ENCODE data around the gene ALX4. TPM values are rescaled to one million over a fixed set of nuclear protein-coding genes. Genes with fewer than 3 reads are reported as not detected.

The ALX4 gene
- total RNA-seq, 1 donor from 2014 or later: not detected

- H3K27me3 Mint-ChIP-seq: peaks cover under 1% of the 10 kb centered on the region
- ATAC-seq (ENCODE audit: low read depth): no peak
- intact Hi-C loops (cut with micrococcal nuclease): no loop called here
- H3K4me1 Mint-ChIP-seq: no peaks in the 10 kb centered on the region
- DNase-seq: no peak
- no peaks in the 10 kb centered on the region for H3K36me3 Mint-ChIP-seq (ENCODE audit: low read depth)
- TF ChIP-seq, protein P1, sequence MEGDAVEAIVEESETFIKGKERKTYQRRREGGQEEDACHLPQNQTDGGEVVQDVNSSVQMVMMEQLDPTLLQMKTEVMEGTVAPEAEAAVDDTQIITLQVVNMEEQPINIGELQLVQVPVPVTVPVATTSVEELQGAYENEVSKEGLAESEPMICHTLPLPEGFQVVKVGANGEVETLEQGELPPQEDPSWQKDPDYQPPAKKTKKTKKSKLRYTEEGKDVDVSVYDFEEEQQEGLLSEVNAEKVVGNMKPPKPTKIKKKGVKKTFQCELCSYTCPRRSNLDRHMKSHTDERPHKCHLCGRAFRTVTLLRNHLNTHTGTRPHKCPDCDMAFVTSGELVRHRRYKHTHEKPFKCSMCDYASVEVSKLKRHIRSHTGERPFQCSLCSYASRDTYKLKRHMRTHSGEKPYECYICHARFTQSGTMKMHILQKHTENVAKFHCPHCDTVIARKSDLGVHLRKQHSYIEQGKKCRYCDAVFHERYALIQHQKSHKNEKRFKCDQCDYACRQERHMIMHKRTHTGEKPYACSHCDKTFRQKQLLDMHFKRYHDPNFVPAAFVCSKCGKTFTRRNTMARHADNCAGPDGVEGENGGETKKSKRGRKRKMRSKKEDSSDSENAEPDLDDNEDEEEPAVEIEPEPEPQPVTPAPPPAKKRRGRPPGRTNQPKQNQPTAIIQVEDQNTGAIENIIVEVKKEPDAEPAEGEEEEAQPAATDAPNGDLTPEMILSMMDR (IDR thresholded peaks at IDR 0.05): no peak
- CTCF ChIA-PET: no interaction called here
- no peaks in the 10 kb centered on the region for H3K9me3 Mint-ChIP-seq
- no peak overlapping the region for H3K4me3 Mint-ChIP-seq
- POLR2A ChIA-PET: no interaction called here
- no peak overlapping the region for H3K27ac Mint-ChIP-seq
Observed at GRCh38 chr11:44274404-44274803, 35.5 kb downstream of the ALX4 start.

- Mint-ChIP-seq H3K9me3 (no peaks in the 10 kb centered on the region), H3K4me3 (no peak overlapping the region), H3K27ac (no peak overlapping the region), H3K27me3 (no peaks in the 10 kb centered on the region), H3K4me1 (no peaks in the 10 kb centered on the region), H3K36me3 (ENCODE audit: low read depth) (no peaks in the 10 kb centered on the region)
- no peak for DNase-seq
- TF ChIP-seq, protein P1 (IDR thresholded peaks at IDR 0.05): no peak
- POLR2A ChIA-PET: no interaction called here
- intact Hi-C loops (cut with micrococcal nuclease): no loop called here
- CTCF ChIA-PET: no interaction called here
- no peak for ATAC-seq (ENCODE audit: low read depth)
Observed at GRCh38 chr11:44271286-44271685, 38.7 kb downstream of the ALX4 start.

DNA sequence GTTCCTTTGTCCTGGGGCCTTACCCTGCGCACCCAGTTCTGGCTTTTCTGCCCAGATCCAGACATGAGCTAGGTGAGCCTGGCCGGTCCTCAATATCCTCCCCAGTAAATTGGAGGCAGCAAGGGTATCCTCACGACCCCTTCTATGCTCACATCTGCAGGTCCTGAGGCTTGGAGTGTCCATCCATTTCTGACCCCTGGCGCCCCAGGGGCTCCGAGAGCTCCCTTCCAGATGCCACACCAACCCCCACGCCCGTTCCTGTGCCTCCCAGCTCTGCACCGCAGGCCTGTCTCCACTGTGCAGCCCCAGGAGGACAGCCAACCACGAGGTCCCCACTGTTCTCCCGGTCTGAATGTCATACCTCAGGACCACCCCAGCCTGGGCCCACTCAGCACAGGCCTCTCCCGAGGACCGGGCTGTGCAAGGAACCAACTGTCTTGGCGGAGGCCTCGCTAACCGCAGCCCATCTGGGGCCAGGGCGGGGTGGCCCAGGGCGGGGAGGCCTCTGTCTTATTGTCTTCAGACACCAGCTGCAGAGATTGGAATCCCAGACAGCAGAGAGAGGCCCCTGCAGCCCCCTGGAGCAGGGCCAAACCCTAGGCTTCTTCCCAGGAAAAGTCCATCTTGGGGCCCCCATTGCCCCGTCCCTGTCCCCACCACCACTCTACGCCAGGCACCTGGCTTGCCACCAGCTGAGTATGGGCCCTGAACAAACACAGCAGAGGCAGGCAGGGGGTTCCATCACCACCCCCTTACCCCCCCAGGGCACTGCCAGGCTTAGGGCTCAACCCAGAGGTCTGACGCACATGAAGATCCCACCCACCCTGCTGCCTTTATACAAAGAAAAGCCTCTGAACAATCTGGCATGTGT, 39.3 kb downstream of the ALX4 start:
- ATAC-seq (ENCODE audit: low read depth): no peak
- H3K27ac Mint-ChIP-seq: no peak overlapping the region
- POLR2A ChIA-PET: no interaction called here
- intact Hi-C loops (cut with micrococcal nuclease): no loop called here
- H3K4me1 Mint-ChIP-seq: no peaks in the 10 kb centered on the region
- DNase-seq: no peak
- TF ChIP-seq, protein P1 (IDR thresholded peaks at IDR 0.05): no peak
- CTCF ChIA-PET: no interaction called here
- no peaks in the 10 kb centered on the region for H3K36me3 Mint-ChIP-seq (ENCODE audit: low read depth)
- H3K9me3 Mint-ChIP-seq: no peaks in the 10 kb centered on the region
- H3K27me3 Mint-ChIP-seq: no peaks in the 10 kb centered on the region
- no peak overlapping the region for H3K4me3 Mint-ChIP-seq

DNA sequence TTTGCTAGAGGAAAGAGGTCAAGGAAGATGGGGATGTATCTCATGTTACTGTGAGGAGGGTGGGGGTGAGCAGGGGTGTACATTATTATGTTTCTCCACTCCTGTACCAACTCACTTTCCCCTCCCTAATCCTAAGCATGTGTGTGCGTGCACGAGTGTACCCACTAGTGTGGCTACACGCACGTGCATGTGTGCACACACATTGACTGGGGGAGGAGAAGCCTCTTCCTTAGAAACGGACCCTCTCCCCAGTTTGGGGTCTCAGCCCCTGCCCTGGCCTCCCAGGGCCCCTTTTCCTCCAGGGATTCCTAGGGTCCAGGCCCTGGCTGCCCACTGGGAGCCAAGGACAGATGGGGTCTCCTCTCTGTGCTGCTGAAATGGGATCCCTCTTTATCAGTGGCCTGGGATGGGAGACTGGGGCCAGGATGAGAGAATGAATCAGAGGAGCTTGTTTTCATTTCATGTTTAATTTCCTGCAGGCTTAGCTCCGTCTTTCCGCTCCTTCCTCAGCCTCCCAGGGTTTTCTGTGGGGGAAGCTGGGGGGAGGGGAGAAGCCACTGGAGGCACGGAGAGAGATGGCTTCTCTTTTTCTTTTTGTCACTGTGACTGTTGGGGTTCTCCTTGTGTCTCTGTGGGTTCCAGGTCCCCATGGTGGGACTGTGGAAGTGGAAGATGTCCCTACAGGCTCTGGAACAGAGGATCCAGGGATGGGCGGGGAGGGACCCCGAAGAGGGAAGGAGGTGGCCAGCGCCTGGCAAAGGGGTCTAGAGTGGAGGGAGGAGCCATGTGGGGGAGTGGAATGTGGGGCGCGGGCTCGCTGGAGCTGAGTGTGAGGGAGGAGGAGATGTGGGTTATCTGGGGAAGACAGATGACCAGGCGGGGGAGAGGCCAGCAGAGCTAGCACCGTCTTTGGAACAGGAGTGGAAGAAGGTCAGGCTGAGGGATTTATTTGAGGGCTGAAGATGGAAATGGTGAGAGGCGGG, 40.3 kb downstream of the ALX4 start:
- H3K36me3 Mint-ChIP-seq (ENCODE audit: low read depth): no peaks in the 10 kb centered on the region
- TF ChIP-seq, protein P1 (IDR thresholded peaks at IDR 0.05): no peak
- ATAC-seq (ENCODE audit: low read depth) (no peak), DNase-seq (no peak)
- ChIA-PET POLR2A (no interaction called here), CTCF (no interaction called here)
- intact Hi-C loops (cut with micrococcal nuclease): no loop called here
- no peaks in the 10 kb centered on the region for H3K4me1 Mint-ChIP-seq
- H3K27me3 Mint-ChIP-seq: peaks cover 2% of the 10 kb centered on the region
- no peak overlapping the region for H3K4me3 Mint-ChIP-seq
- H3K27ac Mint-ChIP-seq: no peak overlapping the region
- no peaks in the 10 kb centered on the region for H3K9me3 Mint-ChIP-seq

DNA sequence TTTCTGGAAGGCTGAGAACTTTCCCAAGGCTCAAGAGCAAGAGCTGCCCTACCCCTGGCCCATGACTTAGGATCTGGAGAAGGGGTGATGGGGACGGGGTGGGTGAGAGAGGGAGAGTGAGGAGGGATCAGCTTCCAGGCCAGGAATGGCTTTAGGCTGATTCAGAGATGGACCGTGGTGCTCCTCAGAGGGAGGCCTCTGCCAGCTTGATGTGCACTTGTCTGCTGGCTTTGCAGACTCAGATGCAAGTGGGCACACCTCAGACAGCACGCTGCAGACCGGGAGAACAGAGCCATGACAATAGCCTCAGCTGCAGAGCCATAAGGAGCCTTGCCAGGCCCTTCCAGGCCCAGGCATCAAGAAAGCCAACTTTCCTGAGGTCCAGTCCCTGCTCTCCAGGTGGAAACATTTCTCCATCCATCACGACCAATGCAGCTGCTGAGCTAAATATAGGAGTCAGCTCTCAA, 41.3 kb downstream of the ALX4 start:
- ChIA-PET CTCF (no interaction called here), POLR2A (no interaction called here)
- peaks cover 2% of the 10 kb centered on the region for H3K27me3 Mint-ChIP-seq
- no peak overlapping the region for H3K27ac Mint-ChIP-seq
- no peaks in the 10 kb centered on the region for H3K4me1 Mint-ChIP-seq
- no peaks in the 10 kb centered on the region for H3K36me3 Mint-ChIP-seq (ENCODE audit: low read depth)
- TF ChIP-seq, protein P1 (IDR thresholded peaks at IDR 0.05): no peak
- intact Hi-C loops (cut with micrococcal nuclease): no loop called here
- DNase-seq (no peak), ATAC-seq (ENCODE audit: low read depth) (no peak)
- no peaks in the 10 kb centered on the region for H3K9me3 Mint-ChIP-seq
- H3K4me3 Mint-ChIP-seq: no peak overlapping the region

Data from activated B cell treated with CpG ODN at 0.5 μM for 24 hours (primary cell).